HepG2 (cell line): ENCODE data around the gene CCDC201. TPM values are rescaled to one million over a fixed set of nuclear protein-coding genes. Genes with fewer than 3 reads are reported as not detected.

Source experiments
- ATF7 ChIP-seq, 2 experiments: fragments of 450-650 bp in 1 of 2; sonication (generic) in 1 of 2; formaldehyde crosslinking in 1 of 2; IDR thresholded peaks; 2 replicates each; pipeline versions ENCODE4 v1.4.0 to v1.6.1; 2016 to 2020; ENCODE audit warnings: antibody characterized with exemption in 1 of 2, mild to moderate bottlenecking in 1 of 2, missing genetic modification reagents in 1 of 2
- HMGA1 ChIP-seq: sonication (generic); formaldehyde crosslinking; conservative IDR thresholded peaks from 2 replicates; pipeline ENCODE4 v1.4.0; 2020; ENCODE audit warnings: missing genetic modification reagents
- KLF15 ChIP-seq: sonication (generic); formaldehyde crosslinking; IDR thresholded peaks from 2 replicates; pipeline ENCODE4 v1.8.1; 2023; ENCODE audit warnings: borderline replicate concordance, mild to moderate bottlenecking, inconsistent platforms, missing genetic modification reagents, mixed read lengths
- KMT2A ChIP-seq: sonication (generic); formaldehyde crosslinking; IDR thresholded peaks from 2 replicates; pipeline ENCODE4 v1.4.0; 2020; ENCODE audit warnings: missing genetic modification reagents
- MZF1 ChIP-seq: sonication (generic); formaldehyde crosslinking; IDR thresholded peaks from 2 replicates; pipeline ENCODE4 v1.8.1; 2023; ENCODE audit warnings: mild to moderate bottlenecking, missing genetic modification reagents, borderline replicate concordance
- NR2F6 ChIP-seq, 2 experiments: IDR thresholded peaks; 2 replicates each; pipeline ENCODE4 v1.6.1; 2016; ENCODE audit warnings: antibody characterized with exemption in 1 of 2, mild to moderate bottlenecking in 1 of 2
- PCBP2 ChIP-seq: fragments of 200-400 bp; formaldehyde crosslinking; optimal IDR thresholded peaks from 2 replicates; pipeline ENCODE3; 2018; ENCODE audit warnings: low read length, low read depth; ENCODE audit not compliant: poor library complexity, severe bottlenecking
- XRCC5 ChIP-seq: fragments of 200-400 bp; formaldehyde crosslinking; optimal IDR thresholded peaks from 2 replicates; pipeline ENCODE3; 2017; ENCODE audit warnings: mild to moderate bottlenecking, low read length
- ZFP41 ChIP-seq: sonication (generic); formaldehyde crosslinking; IDR thresholded peaks from 2 replicates; pipeline ENCODE4 v1.4.0; 2020; ENCODE audit warnings: mild to moderate bottlenecking, missing genetic modification reagents, borderline replicate concordance
- ZMAT3 ChIP-seq: sonication (generic); formaldehyde crosslinking; conservative IDR thresholded peaks from 2 replicates; pipeline ENCODE4 v1.7.0; 2021; ENCODE audit warnings: missing genetic modification reagents
- ZNF253 ChIP-seq: sonication (generic); formaldehyde crosslinking; IDR thresholded peaks from 2 replicates; pipeline ENCODE4 v1.8.0; 2022; ENCODE audit warnings: mild to moderate bottlenecking, missing genetic modification reagents, borderline replicate concordance
- ZNF441 ChIP-seq: sonication (generic); formaldehyde crosslinking; IDR thresholded peaks from 2 replicates; pipeline ENCODE4 v1.7.0; 2021; ENCODE audit warnings: missing genetic modification reagents, borderline replicate concordance
- ZNF501 ChIP-seq: sonication (generic); formaldehyde crosslinking; IDR thresholded peaks from 2 replicates; pipeline ENCODE4 v1.5.1; 2020; ENCODE audit warnings: mild to moderate bottlenecking, moderate library complexity, missing genetic modification reagents
- ZNF589 ChIP-seq: sonication (generic); formaldehyde crosslinking; conservative IDR thresholded peaks from 2 replicates; pipeline ENCODE4 v1.8.0; 2022; ENCODE audit warnings: mild to moderate bottlenecking, moderate library complexity, missing genetic modification reagents
- ZSCAN22 ChIP-seq: sonication (generic); formaldehyde crosslinking; IDR thresholded peaks from 2 replicates; pipeline ENCODE4 v1.4.0; 2020; ENCODE audit warnings: mild to moderate bottlenecking, missing genetic modification reagents
- polyA plus RNA-seq, 8 experiments: library from polyadenylated mRNA; depleted of rRNA in 3 of 8; stranded (reverse) in 7 of 8; unstranded in 1 of 8; fragments of >200 nt; fragmentation: Illumina TruSeq in 4 of 8; extraction: Trizol in 4 of 8; gene quantifications; 2 replicates each; pipeline versions ENCODE4 v1.2.1 to v1.2.3, GENCODE V29; 2011 to 2016; ENCODE audit warnings: low read depth in 4 of 8, missing spikeins in 1 of 8, mixed read lengths in 1 of 8; ENCODE audit not compliant: insufficient read depth in 1 of 8
- total RNA-seq, 5 experiments: library from RNA; depleted of rRNA; stranded (reverse); fragments of >200 nt; fragmentation: Illumina TruSeq; extraction: Trizol; gene quantifications; 2 replicates each; pipeline ENCODE4 v1.2.3, GENCODE V29; 2016; ENCODE audit warnings: low read depth in 1 of 5
- TF ChIP-seq, protein P1 (sequence below): sonication (generic); formaldehyde crosslinking; IDR thresholded peaks from 2 replicates; pipeline ENCODE4 v1.5.0; 2020; ENCODE audit warnings: mild to moderate bottlenecking, missing genetic modification reagents
- TF ChIP-seq, protein P2 (sequence below): sonication (generic); formaldehyde crosslinking; IDR thresholded peaks from 2 replicates; pipeline ENCODE4 v1.5.1; 2020; ENCODE audit warnings: missing genetic modification reagents, mild to moderate bottlenecking, borderline replicate concordance
- TF ChIP-seq, protein P3 (sequence below): sonication (generic); formaldehyde crosslinking; IDR thresholded peaks from 2 replicates; pipeline ENCODE4 v1.4.0; 2020; ENCODE audit warnings: mild to moderate bottlenecking, missing genetic modification reagents
- TF ChIP-seq, protein P4 (sequence below): sonication (generic); formaldehyde crosslinking; IDR thresholded peaks from 2 replicates; pipeline ENCODE4 v1.4.0; 2020; ENCODE audit warnings: mild to moderate bottlenecking, missing genetic modification reagents, borderline replicate concordance

Gene CCDC201
- total and polyA plus RNA-seq, 2 of the 13 experiments (the other 11 are each of a cell fraction or from before 2014, with no cell fraction given) = 0.92 TPM; not detected in 1

DNA sequence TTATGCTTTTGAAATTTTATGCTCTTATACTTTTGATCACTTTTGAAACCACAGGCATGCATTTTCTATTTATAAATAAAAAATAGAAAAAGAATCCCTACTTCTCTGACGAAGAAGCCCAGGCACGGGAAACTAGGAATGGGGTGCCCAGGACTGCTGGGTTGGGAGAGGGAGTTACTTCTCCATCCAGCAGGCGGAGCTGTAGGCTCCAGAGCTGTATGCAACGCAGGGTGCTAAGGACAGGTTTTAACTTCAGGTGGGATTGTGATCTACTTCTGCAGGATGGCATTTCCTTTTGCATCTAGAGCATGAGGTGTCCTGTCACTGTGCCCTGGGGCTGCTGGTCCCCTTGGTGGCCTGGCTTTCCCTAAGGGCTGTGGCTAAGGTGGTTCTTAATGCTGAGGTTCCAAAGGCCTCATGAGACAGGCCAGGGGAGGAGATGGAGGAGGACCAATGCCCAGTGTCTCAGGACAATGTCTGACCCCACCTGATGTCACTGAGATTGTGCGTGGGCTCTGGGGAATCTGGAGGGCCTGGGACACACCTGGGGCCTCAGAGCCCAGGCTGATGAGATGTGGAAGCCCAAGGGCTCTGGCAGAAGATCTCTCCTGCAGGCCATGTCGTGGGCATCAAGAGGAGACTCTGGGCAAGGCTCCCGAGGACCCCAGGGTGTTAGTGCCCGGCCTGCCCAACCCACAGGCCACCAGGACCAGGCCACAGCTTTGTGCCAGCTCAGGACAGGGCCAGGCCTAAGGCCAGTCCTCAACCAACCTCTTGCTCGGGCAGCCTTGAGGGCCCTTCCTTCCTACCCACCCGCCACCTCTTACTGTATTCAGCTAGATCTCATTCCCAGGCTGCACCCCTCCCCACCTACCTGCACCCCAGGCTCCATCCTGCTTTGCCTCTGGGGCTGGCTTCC lies 507 bp downstream of the CCDC201 start (continued):
- TF ChIP-seq, protein P1, sequence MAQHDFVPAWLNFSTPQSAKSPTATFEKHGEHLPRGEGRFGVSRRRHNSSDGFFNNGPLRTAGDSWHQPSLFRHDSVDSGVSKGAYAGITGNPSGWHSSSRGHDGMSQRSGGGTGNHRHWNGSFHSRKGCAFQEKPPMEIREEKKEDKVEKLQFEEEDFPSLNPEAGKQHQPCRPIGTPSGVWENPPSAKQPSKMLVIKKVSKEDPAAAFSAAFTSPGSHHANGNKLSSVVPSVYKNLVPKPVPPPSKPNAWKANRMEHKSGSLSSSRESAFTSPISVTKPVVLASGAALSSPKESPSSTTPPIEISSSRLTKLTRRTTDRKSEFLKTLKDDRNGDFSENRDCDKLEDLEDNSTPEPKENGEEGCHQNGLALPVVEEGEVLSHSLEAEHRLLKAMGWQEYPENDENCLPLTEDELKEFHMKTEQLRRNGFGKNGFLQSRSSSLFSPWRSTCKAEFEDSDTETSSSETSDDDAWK (CRISPR knock-in tag) = no peak
- TF ChIP-seq, protein P2, sequence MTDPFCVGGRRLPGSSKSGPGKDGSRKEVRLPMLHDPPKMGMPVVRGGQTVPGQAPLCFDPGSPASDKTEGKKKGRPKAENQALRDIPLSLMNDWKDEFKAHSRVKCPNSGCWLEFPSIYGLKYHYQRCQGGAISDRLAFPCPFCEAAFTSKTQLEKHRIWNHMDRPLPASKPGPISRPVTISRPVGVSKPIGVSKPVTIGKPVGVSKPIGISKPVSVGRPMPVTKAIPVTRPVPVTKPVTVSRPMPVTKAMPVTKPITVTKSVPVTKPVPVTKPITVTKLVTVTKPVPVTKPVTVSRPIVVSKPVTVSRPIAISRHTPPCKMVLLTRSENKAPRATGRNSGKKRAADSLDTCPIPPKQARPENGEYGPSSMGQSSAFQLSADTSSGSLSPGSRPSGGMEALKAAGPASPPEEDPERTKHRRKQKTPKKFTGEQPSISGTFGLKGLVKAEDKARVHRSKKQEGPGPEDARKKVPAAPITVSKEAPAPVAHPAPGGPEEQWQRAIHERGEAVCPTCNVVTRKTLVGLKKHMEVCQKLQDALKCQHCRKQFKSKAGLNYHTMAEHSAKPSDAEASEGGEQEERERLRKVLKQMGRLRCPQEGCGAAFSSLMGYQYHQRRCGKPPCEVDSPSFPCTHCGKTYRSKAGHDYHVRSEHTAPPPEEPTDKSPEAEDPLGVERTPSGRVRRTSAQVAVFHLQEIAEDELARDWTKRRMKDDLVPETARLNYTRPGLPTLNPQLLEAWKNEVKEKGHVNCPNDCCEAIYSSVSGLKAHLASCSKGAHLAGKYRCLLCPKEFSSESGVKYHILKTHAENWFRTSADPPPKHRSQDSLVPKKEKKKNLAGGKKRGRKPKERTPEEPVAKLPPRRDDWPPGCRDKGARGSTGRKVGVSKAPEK (CRISPR knock-in tag) = no peak
- TF ChIP-seq, protein P3, sequence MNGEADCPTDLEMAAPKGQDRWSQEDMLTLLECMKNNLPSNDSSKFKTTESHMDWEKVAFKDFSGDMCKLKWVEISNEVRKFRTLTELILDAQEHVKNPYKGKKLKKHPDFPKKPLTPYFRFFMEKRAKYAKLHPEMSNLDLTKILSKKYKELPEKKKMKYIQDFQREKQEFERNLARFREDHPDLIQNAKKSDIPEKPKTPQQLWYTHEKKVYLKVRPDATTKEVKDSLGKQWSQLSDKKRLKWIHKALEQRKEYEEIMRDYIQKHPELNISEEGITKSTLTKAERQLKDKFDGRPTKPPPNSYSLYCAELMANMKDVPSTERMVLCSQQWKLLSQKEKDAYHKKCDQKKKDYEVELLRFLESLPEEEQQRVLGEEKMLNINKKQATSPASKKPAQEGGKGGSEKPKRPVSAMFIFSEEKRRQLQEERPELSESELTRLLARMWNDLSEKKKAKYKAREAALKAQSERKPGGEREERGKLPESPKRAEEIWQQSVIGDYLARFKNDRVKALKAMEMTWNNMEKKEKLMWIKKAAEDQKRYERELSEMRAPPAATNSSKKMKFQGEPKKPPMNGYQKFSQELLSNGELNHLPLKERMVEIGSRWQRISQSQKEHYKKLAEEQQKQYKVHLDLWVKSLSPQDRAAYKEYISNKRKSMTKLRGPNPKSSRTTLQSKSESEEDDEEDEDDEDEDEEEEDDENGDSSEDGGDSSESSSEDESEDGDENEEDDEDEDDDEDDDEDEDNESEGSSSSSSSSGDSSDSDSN (CRISPR knock-in tag) = peak; percentile 39; the same call in 1 of the 2 replicates
- TF ChIP-seq MZF1 (CRISPR knock-in tag) = 0 out of 2 replicates have a peak, but pooled peaks have one; percentile 10
- TF ChIP-seq ZFP41 (CRISPR knock-in tag) = no peak
- TF ChIP-seq KLF15 (CRISPR knock-in tag) = no peak
- TF ChIP-seq ZNF589 (CRISPR knock-in tag) = no peak
- no peak for TF ChIP-seq HMGA1 (CRISPR knock-in tag)
- no peak for TF ChIP-seq KMT2A
- peak; percentile 67 for TF ChIP-seq XRCC5
- no peak for TF ChIP-seq ZNF253 (CRISPR knock-in tag)
- peak; percentile 68; the same call in 1 of the 2 replicates for TF ChIP-seq ZMAT3 (CRISPR knock-in tag)
- TF ChIP-seq ZNF501 = peak; percentile 79
- TF ChIP-seq NR2F6 (IDR thresholded peaks at IDR 0.05) = no peak
- TF ChIP-seq NR2F6 (CRISPR knock-in tag; IDR thresholded peaks at IDR 0.05) = no peak
- 0 out of 2 replicates have a peak, but pooled peaks have one; percentile 17 for TF ChIP-seq ZNF441 (CRISPR knock-in tag)
- TF ChIP-seq ATF7 (IDR thresholded peaks at IDR 0.05) = no peak
- no peak for TF ChIP-seq ATF7 (CRISPR knock-in tag; IDR thresholded peaks at IDR 0.05)
- no peak for TF ChIP-seq PCBP2
- no peak for TF ChIP-seq ZSCAN22 (CRISPR knock-in tag)
- TF ChIP-seq, protein P4, sequence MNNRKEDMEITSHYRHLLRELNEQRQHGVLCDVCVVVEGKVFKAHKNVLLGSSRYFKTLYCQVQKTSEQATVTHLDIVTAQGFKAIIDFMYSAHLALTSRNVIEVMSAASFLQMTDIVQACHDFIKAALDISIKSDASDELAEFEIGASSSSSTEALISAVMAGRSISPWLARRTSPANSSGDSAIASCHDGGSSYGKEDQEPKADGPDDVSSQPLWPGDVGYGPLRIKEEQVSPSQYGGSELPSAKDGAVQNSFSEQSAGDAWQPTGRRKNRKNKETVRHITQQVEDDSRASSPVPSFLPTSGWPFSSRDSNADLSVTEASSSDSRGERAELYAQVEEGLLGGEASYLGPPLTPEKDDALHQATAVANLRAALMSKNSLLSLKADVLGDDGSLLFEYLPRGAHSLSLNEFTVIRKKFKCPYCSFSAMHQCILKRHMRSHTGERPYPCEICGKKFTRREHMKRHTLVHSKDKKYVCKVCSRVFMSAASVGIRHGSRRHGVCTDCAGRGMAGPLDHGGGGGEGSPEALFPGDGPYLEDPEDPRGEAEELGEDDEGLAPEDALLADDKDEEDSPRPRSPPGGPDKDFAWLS (CRISPR knock-in tag) = no peak
